KBM-7 (cell line): ENCODE data around the gene OXNAD1.

Experiments
- DNase-seq: peaks from one replicate; pipeline ENCODE4 v3.0.0-alpha.2; 2015
- in situ Hi-C: fragments of 300-500 bp; cut with MboI; formaldehyde crosslinking; loops from 2 replicates; pipeline ENCODE4 v1.14.3; 2020; ENCODE audit warnings: low sequenced_read_pairs, low pct_unique_long_range_greater_than_20kb, mixed read lengths

OXNAD1 gene

DNA sequence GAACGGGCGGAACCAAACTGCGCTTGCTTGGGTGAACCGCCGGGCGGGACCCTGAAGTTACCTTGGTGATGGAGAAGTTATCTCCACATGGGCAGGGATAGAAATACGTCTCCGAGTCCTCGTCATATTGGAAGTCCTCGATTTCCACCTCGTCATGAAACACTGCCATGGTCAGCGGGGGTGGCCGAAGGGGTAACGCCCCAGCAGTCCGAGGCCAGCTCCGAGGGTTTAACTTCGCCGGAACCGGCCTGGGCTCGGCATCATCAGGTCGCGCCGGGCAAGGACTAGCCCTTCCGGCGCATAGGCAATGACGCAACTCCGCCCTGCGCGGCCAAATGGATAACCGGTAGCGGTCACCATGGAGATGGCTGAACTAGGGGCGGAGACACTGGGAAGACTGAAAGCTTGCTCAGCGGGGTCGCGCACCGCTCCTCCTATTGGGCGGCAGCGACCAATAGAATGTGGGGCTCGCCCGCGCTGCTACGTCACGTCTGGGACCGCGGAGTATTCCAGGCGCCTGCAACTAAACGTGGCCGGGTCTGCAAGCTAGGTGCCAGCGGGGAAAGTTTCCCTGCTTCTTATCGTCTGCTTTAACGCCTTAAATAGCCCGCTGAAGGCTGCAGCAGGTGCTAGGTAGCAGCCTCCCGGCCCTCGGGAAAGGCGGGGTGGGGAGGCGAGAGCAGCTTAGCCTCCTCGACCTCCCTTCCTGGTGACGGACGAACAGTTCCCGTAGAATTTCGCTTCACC lies at the start of gene OXNAD1, which contains the start of gene DPH3:
OXNAD1 (plus strand) TSS at position 505 of the 747 bp plus-strand sequence. CDS start 5,741 bp downstream, outside the sequence.
DPH3 (minus strand) TSS at position 236 of the 747 bp plus-strand sequence; CDS start at position 169, 67 bp downstream.
- in situ Hi-C loops: no loop called here
- DNase-seq: peak; percentile 98

- DNase-seq: no peak
- in situ Hi-C loops: no loop called here
Observed at GRCh38 chr3:16216373-16216935, 48.6 kb upstream of the OXNAD1 start.

- in situ Hi-C loops: no loop called here
- no peak for DNase-seq
Observed at GRCh38 chr3:16219777-16220176, 45.2 kb upstream of the OXNAD1 start.

- no peak for DNase-seq
- in situ Hi-C loops: no loop called here
Observed at GRCh38 chr3:16221990-16222389, 43.0 kb upstream of the OXNAD1 start.

- in situ Hi-C loops: no loop called here
- no peak for DNase-seq
Observed at GRCh38 chr3:16222547-16222946, 42.5 kb upstream of the OXNAD1 start.

DNA sequence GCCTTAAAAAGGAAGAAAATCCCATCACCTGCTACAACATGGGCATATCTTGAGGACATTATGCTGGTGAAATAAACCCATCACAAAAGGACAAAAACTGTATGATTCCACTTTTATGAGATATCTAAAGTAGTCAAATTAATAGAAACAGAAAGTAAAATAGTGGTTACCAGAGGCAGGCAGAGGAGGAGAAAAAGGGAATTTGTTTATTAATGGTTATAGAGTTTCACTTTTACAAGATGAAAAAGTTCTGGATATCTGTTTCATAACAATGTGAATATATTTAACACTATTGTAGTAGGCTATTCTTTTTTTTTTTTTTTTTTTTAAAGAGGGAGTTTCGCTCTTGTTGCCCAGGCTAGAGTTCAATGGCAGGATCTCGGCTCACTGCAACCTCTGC lies 40.7 kb upstream of the OXNAD1 start:
- no peak for DNase-seq
- in situ Hi-C loops: no loop called here

GRCh38 chr3:16227566-16227965 lies 37.4 kb upstream of the OXNAD1 start:
- in situ Hi-C loops: no loop called here
- no peak for DNase-seq

DNA sequence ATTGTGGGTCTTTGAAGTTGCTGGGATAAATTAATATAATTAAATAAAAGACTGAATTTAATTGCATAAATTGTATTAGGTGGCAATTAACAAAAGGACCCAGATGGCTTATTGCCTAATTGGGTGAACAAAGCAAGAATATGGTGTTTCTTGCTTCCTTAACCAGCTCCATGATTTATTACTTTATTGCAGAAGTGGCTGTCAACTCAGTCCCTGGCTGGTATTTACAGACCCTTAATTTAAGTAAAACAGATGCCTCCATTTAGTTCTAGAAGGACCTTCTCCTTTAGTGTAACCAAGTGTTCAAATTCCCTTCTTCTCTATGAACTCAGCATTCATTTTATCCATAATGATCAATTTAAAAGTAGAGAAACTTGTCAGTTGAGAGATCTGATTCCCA lies 35.3 kb upstream of the OXNAD1 start:
- no peak for DNase-seq
- in situ Hi-C loops: no loop called here

DNA sequence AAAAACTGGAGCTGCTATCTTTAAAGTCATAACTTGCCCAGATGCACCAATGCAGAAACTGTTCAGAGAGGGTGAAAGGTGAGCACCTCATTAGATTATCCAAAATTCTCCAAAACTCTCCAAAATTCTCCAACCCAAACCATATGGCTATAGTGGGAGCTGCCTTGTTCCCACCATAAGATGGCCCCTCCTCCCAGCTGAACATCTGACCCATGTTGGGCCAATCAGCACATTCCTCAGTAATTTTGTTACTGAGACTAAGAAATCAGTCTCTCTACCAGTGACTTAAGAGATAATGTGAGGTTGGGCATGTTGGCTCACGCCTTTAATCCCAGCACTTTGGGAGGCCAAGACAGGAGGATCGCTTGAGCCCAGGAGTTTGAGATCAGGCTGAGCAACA lies 33.0 kb upstream of the OXNAD1 start:
- in situ Hi-C loops: no loop called here
- no peak for DNase-seq

- DNase-seq: no peak
- in situ Hi-C loops: no loop called here
Observed at GRCh38 chr3:16233806-16234205, 31.2 kb upstream of the OXNAD1 start.

- in situ Hi-C loops: no loop called here
- no peak for DNase-seq
Observed at GRCh38 chr3:16234281-16234680, 30.7 kb upstream of the OXNAD1 start.

- in situ Hi-C loops: no loop called here
- no peak for DNase-seq
Observed at GRCh38 chr3:16236030-16236639, 28.9 kb upstream of the OXNAD1 start.

DNA sequence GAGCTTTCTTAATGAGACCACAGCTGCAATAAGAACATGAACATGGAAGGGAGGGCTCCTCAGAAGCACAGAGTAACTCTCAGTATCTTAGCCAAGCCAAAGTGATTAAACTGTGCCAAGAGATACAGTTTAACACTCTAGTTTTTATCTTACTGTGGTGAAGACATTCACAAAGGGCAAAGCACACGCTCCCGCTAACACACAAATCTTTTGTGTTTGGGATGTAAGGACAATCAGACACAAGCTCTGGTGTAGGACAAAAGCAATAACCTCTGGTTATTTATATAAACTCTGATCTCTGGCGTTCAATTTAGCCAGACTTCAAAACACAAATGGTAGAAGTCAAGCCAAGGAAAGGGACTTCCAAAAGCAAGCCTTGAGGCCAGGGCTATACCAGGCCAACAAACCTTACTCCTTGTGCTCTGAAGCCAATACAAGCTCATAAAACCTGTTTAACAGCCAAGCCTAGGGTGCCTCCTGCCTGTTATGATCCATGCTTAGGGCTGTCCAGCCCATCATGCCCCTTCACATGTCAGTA lies 28.1 kb upstream of the OXNAD1 start:
- DNase-seq: no peak
- in situ Hi-C loops: no loop called here

DNA sequence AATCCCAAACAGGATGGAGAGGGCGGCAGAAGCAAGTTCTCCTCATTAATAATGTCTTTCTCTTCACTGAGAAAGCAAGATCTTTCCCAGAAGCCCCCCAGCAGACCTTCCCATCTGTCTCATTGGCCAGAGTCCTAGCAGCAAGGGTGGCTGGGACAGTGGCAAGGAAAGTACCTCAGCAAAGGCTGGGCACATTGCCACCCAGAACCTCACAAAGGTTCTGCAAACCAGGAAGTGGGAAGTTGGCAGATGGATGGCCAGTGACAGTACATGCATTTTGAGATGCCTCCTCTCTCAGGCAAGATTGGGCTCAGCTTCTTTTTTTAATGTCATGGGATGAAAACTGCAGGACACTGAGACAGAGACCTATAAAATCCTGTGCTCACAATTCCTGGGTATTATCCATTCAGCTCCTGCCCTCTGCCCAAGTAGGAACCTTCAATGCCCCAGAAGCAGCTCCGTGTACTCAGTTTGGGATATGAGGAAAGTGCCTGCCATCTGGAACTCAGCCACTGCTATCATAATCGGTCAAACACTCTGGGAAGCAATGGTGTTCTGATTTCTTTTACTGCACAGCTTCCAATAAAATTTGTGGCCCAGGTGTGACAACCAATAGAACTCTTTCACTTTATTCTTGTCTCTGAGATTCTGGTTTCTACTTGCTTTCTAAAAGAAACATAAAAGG lies 25.8 kb upstream of the OXNAD1 start:
- DNase-seq: no peak
- in situ Hi-C loops: no loop called here

GRCh38 chr3:16239780-16240179 lies 25.2 kb upstream of the OXNAD1 start:
- in situ Hi-C loops: no loop called here
- DNase-seq: no peak

DNA sequence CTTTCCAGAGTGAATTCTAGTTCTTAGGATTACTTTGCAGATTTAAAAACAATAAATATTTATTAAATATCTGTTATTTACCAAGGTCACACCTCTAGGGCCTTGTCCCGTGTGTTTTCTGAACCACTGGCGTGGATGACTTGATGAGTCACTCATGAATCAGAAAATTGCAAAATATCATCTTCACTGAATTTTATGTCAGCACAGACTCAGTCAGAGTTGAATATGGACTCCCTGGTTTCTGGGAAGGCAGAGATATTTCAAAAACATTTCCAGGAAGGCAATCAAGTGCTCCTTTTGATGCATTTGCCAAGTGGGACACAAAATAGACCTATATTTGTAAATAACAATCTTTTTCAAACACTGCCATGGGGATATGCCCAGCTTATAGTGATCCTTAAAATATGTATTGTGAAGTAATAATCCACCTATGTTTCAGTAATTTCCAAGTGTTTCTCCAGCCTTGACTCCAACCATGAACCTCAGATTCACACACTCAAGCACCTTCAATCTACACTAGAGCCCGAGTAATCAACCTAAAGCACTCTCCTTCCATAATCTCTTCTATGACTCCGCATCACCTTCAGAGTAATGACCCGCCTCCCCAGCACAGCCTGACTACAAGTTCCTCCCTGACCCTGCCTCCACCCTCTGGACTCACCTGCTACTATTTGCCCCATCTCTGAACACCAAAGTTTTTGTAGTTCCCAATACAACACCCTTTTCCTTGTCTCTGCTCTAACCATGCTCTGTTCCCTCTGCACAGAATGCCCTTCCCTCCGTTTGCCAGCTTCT lies 24.6 kb upstream of the OXNAD1 start:
- in situ Hi-C loops: no loop called here
- no peak for DNase-seq

- in situ Hi-C loops: no loop called here
Observed at GRCh38 chr3:16241225-16241624, 23.8 kb upstream of the OXNAD1 start.

DNA sequence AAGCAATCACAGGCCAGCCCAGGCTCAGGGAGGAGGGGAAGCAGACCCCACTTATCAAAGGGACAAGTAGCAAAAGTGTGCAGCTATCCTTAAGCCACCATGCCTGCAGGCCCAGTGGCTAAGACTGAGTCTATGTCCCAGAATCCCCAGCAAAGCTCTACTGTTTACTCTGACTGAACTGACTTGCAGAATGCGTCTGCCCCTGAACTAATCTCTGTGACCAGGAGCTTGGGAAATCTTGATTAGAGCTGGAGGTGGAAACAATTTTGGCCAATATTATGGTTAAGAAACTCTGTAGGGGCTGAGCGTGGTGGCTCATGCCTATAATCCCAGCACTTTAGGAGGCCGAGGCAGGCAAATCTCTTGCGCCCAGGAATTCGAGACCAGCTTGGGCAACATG lies 22.8 kb upstream of the OXNAD1 start:
- in situ Hi-C loops: no loop called here
- DNase-seq: no peak

More at GRCh38 chr3:16241225-16241624, 23.8 kb upstream of the OXNAD1 start:
- no peak for DNase-seq
